Endothelial cell (in vitro differentiated cells): ENCODE results near the gene CLMN. TPM values are rescaled to one million over a fixed set of nuclear protein-coding genes. Genes with fewer than 3 reads are reported as not detected.

Source experiments
- DNase-seq: peaks from one replicate; pipeline ENCODE4 v3.0.0; 2021; ENCODE audit warnings: low spot score
- H3K27ac Mint-ChIP-seq: one replicate; pipeline ENCODE4 v1.8.0; 2021; ENCODE audit warnings: mixed read lengths, inconsistent platforms; ENCODE audit not compliant: unreplicated experiment
- H3K27me3 Mint-ChIP-seq: one replicate; pipeline ENCODE4 v1.8.0; 2021; ENCODE audit warnings: mild to moderate bottlenecking, moderate library complexity, mixed read lengths, inconsistent platforms; ENCODE audit not compliant: unreplicated experiment
- H3K36me3 Mint-ChIP-seq: one replicate; pipeline ENCODE4 v1.8.0; 2021; ENCODE audit warnings: mild to moderate bottlenecking, low read depth, mixed read lengths, inconsistent platforms; ENCODE audit not compliant: unreplicated experiment
- H3K4me1 Mint-ChIP-seq: one replicate; pipeline ENCODE4 v1.8.0; 2021; ENCODE audit warnings: mild to moderate bottlenecking, mixed read lengths, inconsistent platforms; ENCODE audit not compliant: unreplicated experiment
- H3K4me3 Mint-ChIP-seq: one replicate; pipeline ENCODE4 v1.8.0; 2021; ENCODE audit warnings: mild to moderate bottlenecking, mixed read lengths, inconsistent platforms; ENCODE audit not compliant: unreplicated experiment
- H3K9me3 Mint-ChIP-seq: one replicate; pipeline ENCODE4 v1.8.0; 2021; ENCODE audit warnings: mixed read lengths, inconsistent platforms; ENCODE audit not compliant: unreplicated experiment
- CTCF ChIP-seq: fragments of 200-600 bp; sonication (generic); IDR thresholded peaks from one replicate; pipeline ENCODE4 v1.5.0; 2021; ENCODE audit warnings: antibody characterized with exemption; ENCODE audit not compliant: unreplicated experiment
- total RNA-seq: library from RNA; stranded (reverse); fragmentation: NEBNext Ultra II Directional; extraction: Animal tissue kit (Norgen Biotek cat#: 25700); gene quantifications from one replicate; pipeline ENCODE4 v1.2.1, GENCODE V29; 2021; ENCODE audit not compliant: unreplicated experiment

The CLMN gene
- total RNA-seq, 1 donor from 2014 or later, result 0.46 TPM

- peaks cover 3% of the 10 kb centered on the region for H3K27me3 Mint-ChIP-seq
- no peaks in the 10 kb centered on the region for H3K36me3 Mint-ChIP-seq
- no peak for DNase-seq
- H3K4me3 Mint-ChIP-seq, result no peak overlapping the region
- H3K9me3 Mint-ChIP-seq, result no peaks in the 10 kb centered on the region
- TF ChIP-seq CTCF, result no peak
- peaks cover 25% of the 10 kb centered on the region for H3K4me1 Mint-ChIP-seq
- H3K27ac Mint-ChIP-seq, result no peak overlapping the region
These were observed 64.7 kb downstream of the CLMN start for GRCh38 chr14:95255013-95255412.

DNA sequence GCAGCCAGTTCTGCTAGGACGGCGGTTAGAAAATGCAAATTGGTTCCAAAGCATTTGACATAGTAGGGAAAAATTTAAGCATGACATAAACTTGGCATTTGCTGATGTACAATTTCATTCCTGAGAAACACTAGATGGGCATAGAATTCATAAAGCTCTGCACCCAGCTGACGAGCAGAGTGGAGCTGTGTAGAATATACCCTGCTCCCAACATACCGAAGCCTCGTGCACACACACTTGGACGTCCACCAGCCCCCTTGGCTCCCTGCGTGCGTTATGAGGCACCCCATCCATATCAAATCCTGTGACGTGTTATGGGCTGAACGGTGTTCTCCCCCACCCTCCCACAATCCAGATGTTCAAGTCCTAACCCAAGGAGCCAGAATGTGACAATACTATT is 65.4 kb downstream of the CLMN start:
- Mint-ChIP-seq H3K4me3 (no peak overlapping the region), H3K27me3 (peaks cover 3% of the 10 kb centered on the region), H3K9me3 (no peaks in the 10 kb centered on the region), H3K4me1 (peaks cover 25% of the 10 kb centered on the region), H3K27ac (no peak overlapping the region), H3K36me3 (no peaks in the 10 kb centered on the region)
- DNase-seq, result no peak
- TF ChIP-seq CTCF, result no peak

GRCh38 chr14:95253039-95253630 is 66.6 kb downstream of the CLMN start:
- no peaks in the 10 kb centered on the region for H3K36me3 Mint-ChIP-seq
- no peak for DNase-seq
- peaks cover 3% of the 10 kb centered on the region for H3K27me3 Mint-ChIP-seq
- H3K4me3 Mint-ChIP-seq, result no peak overlapping the region
- H3K9me3 Mint-ChIP-seq, result no peaks in the 10 kb centered on the region
- peak overlapping the region; percentile 1 for H3K27ac Mint-ChIP-seq
- H3K4me1 Mint-ChIP-seq, result peaks cover 25% of the 10 kb centered on the region
- no peak for TF ChIP-seq CTCF

DNA sequence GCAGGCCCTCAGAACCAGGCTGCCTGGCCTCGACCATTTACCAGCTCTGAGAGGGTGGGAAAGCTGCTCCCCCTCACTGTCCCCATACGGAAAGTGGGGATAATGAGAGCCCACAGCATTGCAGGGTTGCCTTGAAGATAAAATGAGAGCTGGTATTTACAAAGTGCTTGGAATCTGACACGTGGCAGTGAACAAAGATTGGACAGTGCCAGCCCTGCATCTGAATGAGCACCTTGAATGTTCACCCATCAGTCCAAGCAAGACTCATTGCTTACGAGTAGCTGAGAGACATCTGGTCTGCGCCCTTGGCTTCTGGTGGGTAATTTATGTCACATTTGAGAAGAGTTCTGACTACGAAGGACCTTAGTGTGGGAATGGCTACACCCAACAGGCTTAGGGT is 67.5 kb downstream of the CLMN start:
- Mint-ChIP-seq H3K27ac (no peak overlapping the region), H3K4me3 (no peak overlapping the region), H3K9me3 (no peaks in the 10 kb centered on the region), H3K27me3 (peaks cover 3% of the 10 kb centered on the region), H3K4me1 (peaks cover 25% of the 10 kb centered on the region), H3K36me3 (no peaks in the 10 kb centered on the region)
- no peak for TF ChIP-seq CTCF
- DNase-seq, result no peak

GRCh38 chr14:95250936-95251335 is 68.8 kb downstream of the CLMN start:
- no peak for TF ChIP-seq CTCF
- Mint-ChIP-seq H3K4me3 (no peak overlapping the region), H3K27me3 (peaks cover 3% of the 10 kb centered on the region), H3K36me3 (no peaks in the 10 kb centered on the region), H3K9me3 (no peaks in the 10 kb centered on the region), H3K4me1 (peaks cover 21% of the 10 kb centered on the region), H3K27ac (no peak overlapping the region)
- DNase-seq, result no peak
